ENCODE data around the gene LCE3D. TPM values are rescaled to one million over a fixed set of nuclear protein-coding genes. Genes with fewer than 3 reads are reported as not detected.
"Not testable (repeated sequence)": the region's sequence is repeated elsewhere in the genome, so short reads cannot be mapped to it uniquely, and the experiment has no call there.

The LCE3D gene
- total RNA-seq = not detected in 2 replicates

GRCh38 chr1:152580433-152580832 lies at the start of gene LCE3D:
Gene LCE3D, minus strand, starts transcription at chr1:152580516. Its CDS starts 580 bp downstream, at chr1:152579936.
- Mint-ChIP-seq H3K4me1 (ENCODE audit: low read depth) (no peaks in the 10 kb centered on the region), H3K27ac (no peak within 1 kb of the TSS), H3K9me3 (no peaks in the 10 kb centered on the region), H3K27me3 (ENCODE audit: insufficient read depth) (peaks cover 5% of the 10 kb centered on the region), H3K36me3 (ENCODE audit: low read depth) (no peaks in the 10 kb centered on the region), H3K4me3 (no peak within 1 kb of the TSS)
- no peak for DNase-seq (ENCODE audit: low spot score)
- intact Hi-C loops (cut with micrococcal nuclease) = no loop called here

DNA sequence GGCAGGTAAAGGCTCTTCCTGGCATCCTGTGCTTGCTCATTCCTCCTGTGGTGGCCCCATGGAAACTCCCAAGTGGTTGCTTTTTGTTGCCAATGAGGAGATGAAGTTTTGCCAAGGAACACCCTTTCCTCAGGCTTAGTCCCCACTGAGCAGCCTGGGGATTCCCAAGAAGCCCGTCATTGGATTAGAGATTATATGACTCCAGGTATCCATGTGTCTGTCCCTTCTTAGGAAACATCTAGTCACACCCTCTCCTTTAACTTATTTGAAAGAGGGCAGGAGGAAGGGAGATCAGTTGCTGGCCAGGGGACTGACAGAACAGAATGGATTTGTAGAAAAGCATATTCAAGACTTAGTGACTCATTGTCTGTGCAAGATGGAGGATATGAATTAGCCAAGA lies 46.4 kb upstream of the LCE3D start:
- no peak overlapping the region for H3K4me3 Mint-ChIP-seq
- H3K36me3 Mint-ChIP-seq (ENCODE audit: low read depth) = no peaks in the 10 kb centered on the region
- intact Hi-C loops (cut with micrococcal nuclease) = no loop called here
- H3K9me3 Mint-ChIP-seq = no peaks in the 10 kb centered on the region
- H3K4me1 Mint-ChIP-seq (ENCODE audit: low read depth) = no peaks in the 10 kb centered on the region
- H3K27ac Mint-ChIP-seq = no peak overlapping the region
- H3K27me3 Mint-ChIP-seq (ENCODE audit: insufficient read depth) = peaks cover 5% of the 10 kb centered on the region
- no peak for DNase-seq (ENCODE audit: low spot score)

DNA sequence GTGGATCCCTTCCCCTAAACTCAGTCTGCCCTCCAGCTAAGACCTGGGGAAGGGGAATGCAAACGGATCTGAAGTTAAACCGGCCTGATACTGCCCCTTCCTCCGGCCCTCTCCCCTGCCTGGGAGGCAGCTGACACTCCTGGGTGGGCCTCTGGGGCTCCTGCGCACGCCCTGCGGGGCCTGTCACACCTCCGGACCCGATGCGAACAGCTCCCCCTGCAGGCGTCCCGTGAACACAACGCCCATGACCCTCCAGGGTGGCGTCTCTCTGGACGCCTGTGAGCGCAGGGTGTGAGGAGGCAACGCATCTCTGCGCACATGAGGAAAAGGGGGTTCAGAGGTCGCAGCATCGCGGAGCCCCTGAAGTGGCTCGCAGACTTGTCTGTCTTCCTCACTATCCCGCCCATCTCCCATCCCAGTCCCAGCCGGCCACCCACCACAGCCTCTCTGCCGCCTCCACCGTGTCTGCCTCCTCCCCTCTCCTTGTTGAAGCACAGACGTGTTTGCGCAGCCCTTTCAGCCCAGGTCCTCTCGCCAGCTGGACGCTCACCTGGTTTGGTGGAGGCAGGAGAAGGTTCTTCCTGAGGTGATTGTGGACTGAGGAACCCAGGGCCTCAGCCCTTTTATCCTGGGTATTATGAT lies 43.0 kb upstream of the LCE3D start:
- Mint-ChIP-seq H3K9me3 (peaks cover 11% of the 10 kb centered on the region), H3K36me3 (ENCODE audit: low read depth) (no peaks in the 10 kb centered on the region), H3K4me1 (ENCODE audit: low read depth) (no peaks in the 10 kb centered on the region), H3K27me3 (ENCODE audit: insufficient read depth) (peaks cover 5% of the 10 kb centered on the region), H3K4me3 (no peak overlapping the region), H3K27ac (no peak overlapping the region)
- DNase-seq (ENCODE audit: low spot score) = no peak
- intact Hi-C loops (cut with micrococcal nuclease) = no loop called here

- intact Hi-C loops (cut with micrococcal nuclease) = no loop called here
- no peaks in the 10 kb centered on the region for H3K4me1 Mint-ChIP-seq (ENCODE audit: low read depth)
- H3K27me3 Mint-ChIP-seq (ENCODE audit: insufficient read depth) = peaks cover 5% of the 10 kb centered on the region
- no peak within 1 kb of the TSS for H3K4me3 Mint-ChIP-seq
- H3K9me3 Mint-ChIP-seq = peaks cover 12% of the 10 kb centered on the region
- no peak for DNase-seq (ENCODE audit: low spot score)
- no peaks in the 10 kb centered on the region for H3K36me3 Mint-ChIP-seq (ENCODE audit: low read depth)
- H3K27ac Mint-ChIP-seq = no peak within 1 kb of the TSS
Observed at GRCh38 chr1:152622803-152623202, 42.5 kb upstream of the LCE3D start, which contains the start of gene LCE3A. Gene LCE3A, minus strand, starts transcription at chr1:152623103. Its CDS starts 0 bp downstream, at chr1:152623103.

GRCh38 chr1:152621993-152622392 lies 41.7 kb upstream of the LCE3D start:
- Mint-ChIP-seq H3K27me3 (ENCODE audit: insufficient read depth) (peaks cover 5% of the 10 kb centered on the region), H3K4me1 (ENCODE audit: low read depth) (no peaks in the 10 kb centered on the region), H3K27ac (no peak overlapping the region), H3K36me3 (ENCODE audit: low read depth) (no peaks in the 10 kb centered on the region), H3K9me3 (peaks cover 12% of the 10 kb centered on the region), H3K4me3 (no peak overlapping the region)
- intact Hi-C loops (cut with micrococcal nuclease) = no loop called here
- DNase-seq (ENCODE audit: low spot score) = no peak

DNA sequence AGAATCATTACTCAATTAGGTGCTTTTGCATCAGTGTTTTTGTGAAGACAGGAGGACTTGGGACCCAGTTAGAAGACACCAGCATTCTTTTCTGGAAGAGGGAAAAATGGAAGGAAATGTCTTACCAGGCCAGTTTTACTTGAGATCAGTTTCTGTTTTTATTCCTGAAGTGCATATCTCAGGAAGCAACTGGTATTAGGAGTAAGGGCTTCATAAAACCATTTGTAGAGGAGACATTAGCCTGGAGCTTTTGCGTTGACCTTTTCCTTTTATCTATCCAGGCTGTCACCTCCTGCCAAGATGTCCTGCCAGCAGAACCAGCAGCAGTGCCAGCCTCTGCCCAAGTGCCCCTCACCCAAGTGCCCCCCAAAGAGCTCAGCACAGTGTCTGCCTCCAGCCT lies 33.2 kb upstream of the LCE3D start, which contains the start of gene LCE3B:
Gene LCE3B, plus strand, starts transcription at position 301 of the 400 bp plus-strand sequence. Its CDS starts 0 bp downstream, at position 301.
- H3K36me3 Mint-ChIP-seq (ENCODE audit: low read depth) = no peaks in the 10 kb centered on the region
- H3K4me1 Mint-ChIP-seq (ENCODE audit: low read depth) = no peaks in the 10 kb centered on the region
- H3K4me3 Mint-ChIP-seq = no peak within 1 kb of the TSS
- intact Hi-C loops (cut with micrococcal nuclease) = no loop called here
- no peaks in the 10 kb centered on the region for H3K27me3 Mint-ChIP-seq (ENCODE audit: insufficient read depth)
- peaks cover 3% of the 10 kb centered on the region for H3K9me3 Mint-ChIP-seq
- no peak for DNase-seq (ENCODE audit: low spot score)
- no peak within 1 kb of the TSS for H3K27ac Mint-ChIP-seq

GRCh38 chr1:152599934-152600333 lies 19.6 kb upstream of the LCE3D start, which contains the start of gene LCE3C:
Gene LCE3C, plus strand, starts transcription at chr1:152600234. Its CDS starts 498 bp downstream, at chr1:152600732.
- intact Hi-C loops (cut with micrococcal nuclease) = no loop called here
- no peak within 1 kb of the TSS for H3K4me3 Mint-ChIP-seq
- H3K36me3 Mint-ChIP-seq (ENCODE audit: low read depth) = no peaks in the 10 kb centered on the region

DNA sequence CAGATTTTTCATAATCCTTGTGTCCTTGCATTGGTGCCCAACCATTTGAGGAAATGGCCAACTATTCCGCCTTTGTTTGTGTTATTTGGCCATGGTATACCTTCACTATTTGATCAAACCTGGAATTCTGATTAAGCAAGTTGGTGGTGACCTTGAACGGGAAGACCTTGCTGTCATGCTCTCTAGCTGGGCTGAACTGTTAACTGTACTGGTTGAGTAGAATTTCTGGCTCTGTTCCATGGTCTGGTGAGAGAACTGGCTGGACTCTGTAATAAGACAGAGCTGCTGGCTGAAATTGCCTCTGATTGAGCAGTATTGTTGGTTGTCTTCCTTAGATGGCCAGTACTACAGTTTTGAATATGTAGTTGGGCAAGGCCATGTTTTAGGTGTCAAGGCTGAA lies 16.7 kb upstream of the LCE3D start:
- intact Hi-C loops (cut with micrococcal nuclease) = no loop called here
- Mint-ChIP-seq H3K27ac (no peak overlapping the region), H3K36me3 (ENCODE audit: low read depth) (no peaks in the 10 kb centered on the region)

More at GRCh38 chr1:152599934-152600333, 19.6 kb upstream of the LCE3D start, which contains the start of gene LCE3C:
- no peak for DNase-seq (ENCODE audit: low spot score)
- Mint-ChIP-seq H3K4me1 (ENCODE audit: low read depth) (no peaks in the 10 kb centered on the region), H3K27ac (no peak within 1 kb of the TSS), H3K9me3 (no peaks in the 10 kb centered on the region), H3K27me3 (ENCODE audit: insufficient read depth) (no peaks in the 10 kb centered on the region)

GRCh38 chr1:152585586-152585985 lies 5.3 kb upstream of the LCE3D start:
- H3K4me3 Mint-ChIP-seq = no peak overlapping the region
- peaks cover 3% of the 10 kb centered on the region for H3K27me3 Mint-ChIP-seq (ENCODE audit: insufficient read depth)
- no peaks in the 10 kb centered on the region for H3K4me1 Mint-ChIP-seq (ENCODE audit: low read depth)
- no peaks in the 10 kb centered on the region for H3K9me3 Mint-ChIP-seq
- intact Hi-C loops (cut with micrococcal nuclease) = no loop called here
- H3K27ac Mint-ChIP-seq = no peak overlapping the region
- no peaks in the 10 kb centered on the region for H3K36me3 Mint-ChIP-seq (ENCODE audit: low read depth)
- DNase-seq (ENCODE audit: low spot score) = no peak

More for the DNA sequence above, 16.7 kb upstream of the LCE3D start:
- no peaks in the 10 kb centered on the region for H3K4me1 Mint-ChIP-seq (ENCODE audit: low read depth)
- no peaks in the 10 kb centered on the region for H3K9me3 Mint-ChIP-seq
- H3K27me3 Mint-ChIP-seq (ENCODE audit: insufficient read depth) = no peaks in the 10 kb centered on the region
- no peak overlapping the region for H3K4me3 Mint-ChIP-seq
- DNase-seq (ENCODE audit: low spot score) = no peak

DNA sequence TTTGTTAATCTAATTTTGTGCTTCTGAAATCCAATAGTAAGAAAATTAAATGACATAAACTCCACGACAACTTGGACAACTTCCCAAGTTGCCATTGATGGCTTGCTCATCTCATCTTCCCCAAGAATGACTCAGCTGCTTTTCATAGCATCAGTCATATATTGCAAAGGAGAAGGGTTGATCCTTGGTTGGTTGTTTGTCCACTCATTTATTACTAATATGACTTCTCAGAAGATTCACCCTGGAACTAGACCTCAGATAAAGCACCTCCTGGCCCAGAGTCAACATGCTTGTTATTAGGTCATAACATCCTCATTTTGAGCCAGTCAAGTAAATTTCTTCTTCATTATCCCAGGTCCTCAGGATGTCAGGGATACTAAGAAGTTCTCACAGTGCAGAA lies 2.3 kb upstream of the LCE3D start:
- Mint-ChIP-seq H3K9me3 (no peaks in the 10 kb centered on the region), H3K4me1 (ENCODE audit: low read depth) (no peaks in the 10 kb centered on the region), H3K27ac (no peak overlapping the region), H3K4me3 (no peak overlapping the region), H3K36me3 (ENCODE audit: low read depth) (no peaks in the 10 kb centered on the region), H3K27me3 (ENCODE audit: insufficient read depth) (peaks cover 5% of the 10 kb centered on the region)
- DNase-seq (ENCODE audit: low spot score) = no peak
- intact Hi-C loops (cut with micrococcal nuclease) = no loop called here

- H3K27me3 Mint-ChIP-seq (ENCODE audit: insufficient read depth); H3K9me3 Mint-ChIP-seq; H3K4me3 Mint-ChIP-seq; H3K27ac Mint-ChIP-seq; intact Hi-C loops (cut with micrococcal nuclease); H3K4me1 Mint-ChIP-seq (ENCODE audit: low read depth); H3K36me3 Mint-ChIP-seq (ENCODE audit: low read depth); DNase-seq (ENCODE audit: low spot score): not testable (repeated sequence)
Observed at GRCh38 chr1:152579526-152579925, 790 bp downstream of the LCE3D start.

- H3K4me1 Mint-ChIP-seq (ENCODE audit: low read depth) = no peaks in the 10 kb centered on the region
- H3K9me3 Mint-ChIP-seq = no peaks in the 10 kb centered on the region
- intact Hi-C loops (cut with micrococcal nuclease) = no loop called here
- H3K36me3 Mint-ChIP-seq (ENCODE audit: low read depth) = no peaks in the 10 kb centered on the region
- DNase-seq (ENCODE audit: low spot score) = no peak
- H3K27me3 Mint-ChIP-seq (ENCODE audit: insufficient read depth) = peaks cover 11% of the 10 kb centered on the region
- H3K4me3 Mint-ChIP-seq = no peak overlapping the region
- no peak overlapping the region for H3K27ac Mint-ChIP-seq
Observed at GRCh38 chr1:152577168-152577567, 3.1 kb downstream of the LCE3D start.

GRCh38 chr1:152566681-152567080 lies 13.6 kb downstream of the LCE3D start, which contains the start of gene LCE3E:
Gene LCE3E, minus strand, starts transcription at chr1:152566780. Its CDS starts 572 bp downstream, at chr1:152566208.
- intact Hi-C loops (cut with micrococcal nuclease) = no loop called here
- no peaks in the 10 kb centered on the region for H3K36me3 Mint-ChIP-seq (ENCODE audit: low read depth)
- H3K27ac Mint-ChIP-seq = no peak within 1 kb of the TSS
- H3K27me3 Mint-ChIP-seq (ENCODE audit: insufficient read depth) = no peaks in the 10 kb centered on the region
- H3K4me1 Mint-ChIP-seq (ENCODE audit: low read depth) = no peaks in the 10 kb centered on the region
- no peak within 1 kb of the TSS for H3K4me3 Mint-ChIP-seq
- DNase-seq (ENCODE audit: low spot score) = no peak
- no peaks in the 10 kb centered on the region for H3K9me3 Mint-ChIP-seq

Data from activated T-helper 1 cell treated with anti-CD3 and anti-CD28 coated beads, Interleukin-12 subunit alpha, Interleukin-12 subunit beta, Interleukin-2, Interleukin-4 antibody, amounts not matched to agents 30 ng/mL and 10 ng/mL and 1 ng/mL, durations not matched to agents 14 hours and 24 hours and 36 hours (primary cell).